GM21619 (cell line): ENCODE measurements around the gene DLGAP1.
A peak's percentile ranks its signal among the peaks of the same experiment; 100 is the strongest.

Experiments used
- ATAC-seq: cut with Tn5 transposase; IDR thresholded peaks from one replicate; pipeline ENCODE4 v1.9.1; 2021; ENCODE audit not compliant: unreplicated experiment

The DLGAP1 gene

DNA sequence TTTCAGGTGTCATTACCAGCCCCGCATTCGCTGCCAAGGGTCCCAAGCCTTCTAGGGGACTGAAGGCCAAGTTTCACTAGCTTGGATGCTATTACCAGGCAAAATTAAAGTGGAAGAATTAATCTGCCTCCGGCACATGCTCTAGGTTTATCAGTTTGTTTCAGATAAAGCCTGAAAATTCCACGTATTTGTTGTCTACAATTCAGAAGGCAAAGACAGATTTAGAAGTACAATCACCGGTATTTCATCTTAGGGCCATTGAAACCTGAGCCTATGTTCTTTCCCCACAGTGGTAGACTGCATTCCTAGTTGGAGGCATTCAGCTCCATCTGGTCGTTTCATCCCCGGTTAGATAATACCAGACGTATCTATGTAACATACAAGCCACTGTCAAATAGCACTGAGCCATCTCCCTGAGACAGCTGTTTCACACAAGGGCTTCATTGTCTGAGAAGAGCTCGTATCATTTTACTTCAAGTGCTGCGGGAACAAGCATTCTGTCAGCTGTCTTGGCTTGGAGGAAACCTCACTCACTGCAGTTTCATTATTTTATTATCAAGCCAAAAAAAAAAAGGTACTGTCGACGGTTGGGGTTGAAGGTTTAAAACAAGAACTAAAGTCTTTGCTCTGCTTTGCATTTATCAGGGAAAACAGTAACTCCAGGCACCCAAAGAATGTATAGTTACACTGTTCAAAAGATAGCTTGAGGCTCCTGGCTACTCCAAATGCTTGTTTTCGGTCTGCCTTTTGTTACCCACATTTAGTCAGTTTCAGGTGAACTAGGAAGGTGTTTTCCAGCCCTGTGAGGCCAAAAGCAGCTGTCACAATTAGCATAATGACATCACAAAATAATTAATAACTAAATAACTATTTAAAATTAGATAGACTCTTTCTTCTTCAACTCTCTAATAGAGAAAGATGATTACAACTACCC is 928.4 kb downstream of the DLGAP1 start:
- peak; percentile 63 for ATAC-seq

DNA sequence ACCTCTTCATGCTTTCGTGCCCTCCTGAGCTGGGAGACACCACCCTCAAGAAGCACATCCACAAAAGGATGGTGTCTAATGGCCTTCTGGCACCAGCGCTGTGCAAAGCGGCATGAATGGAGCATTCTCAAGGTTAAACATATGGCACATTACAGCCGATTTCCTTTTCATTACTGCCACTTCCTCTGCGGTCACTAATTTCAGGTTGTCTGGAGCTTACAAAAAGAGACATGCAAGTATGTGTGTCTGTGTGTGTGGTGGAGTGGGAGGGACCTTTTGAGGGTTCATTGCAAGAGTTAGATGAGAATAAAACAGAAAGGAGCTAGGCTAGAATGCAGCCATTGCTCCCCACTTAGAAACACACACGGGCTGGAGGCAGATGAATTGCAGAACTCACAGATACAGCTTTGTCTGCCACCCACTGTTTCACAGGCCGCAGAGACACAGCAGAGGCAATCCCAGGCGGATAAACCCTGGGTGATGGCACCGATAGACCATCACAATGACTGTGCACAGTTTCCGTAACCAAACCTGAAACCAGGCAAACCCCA is 929.2 kb downstream of the DLGAP1 start:
- peak; percentile 63 for ATAC-seq

DNA sequence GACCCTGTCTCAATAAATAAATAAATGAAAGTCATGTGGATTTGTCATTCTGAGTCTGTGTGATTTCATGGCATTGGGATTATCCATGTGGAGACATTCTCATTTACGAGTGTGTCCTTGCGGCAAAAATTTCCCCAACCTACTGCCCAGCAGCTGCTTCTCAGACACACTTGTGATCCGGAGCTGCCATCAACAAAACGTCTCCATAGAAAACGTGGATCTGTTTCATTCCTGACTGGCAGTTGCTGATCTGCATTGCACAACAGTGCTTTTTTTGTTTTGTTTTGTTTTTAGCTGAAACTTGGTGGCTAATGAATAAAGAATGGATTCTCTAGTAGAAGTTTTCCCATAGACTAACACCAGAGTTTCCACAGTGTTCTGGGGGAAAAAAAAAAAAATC is 930.4 kb downstream of the DLGAP1 start:
- no peak for ATAC-seq

DNA sequence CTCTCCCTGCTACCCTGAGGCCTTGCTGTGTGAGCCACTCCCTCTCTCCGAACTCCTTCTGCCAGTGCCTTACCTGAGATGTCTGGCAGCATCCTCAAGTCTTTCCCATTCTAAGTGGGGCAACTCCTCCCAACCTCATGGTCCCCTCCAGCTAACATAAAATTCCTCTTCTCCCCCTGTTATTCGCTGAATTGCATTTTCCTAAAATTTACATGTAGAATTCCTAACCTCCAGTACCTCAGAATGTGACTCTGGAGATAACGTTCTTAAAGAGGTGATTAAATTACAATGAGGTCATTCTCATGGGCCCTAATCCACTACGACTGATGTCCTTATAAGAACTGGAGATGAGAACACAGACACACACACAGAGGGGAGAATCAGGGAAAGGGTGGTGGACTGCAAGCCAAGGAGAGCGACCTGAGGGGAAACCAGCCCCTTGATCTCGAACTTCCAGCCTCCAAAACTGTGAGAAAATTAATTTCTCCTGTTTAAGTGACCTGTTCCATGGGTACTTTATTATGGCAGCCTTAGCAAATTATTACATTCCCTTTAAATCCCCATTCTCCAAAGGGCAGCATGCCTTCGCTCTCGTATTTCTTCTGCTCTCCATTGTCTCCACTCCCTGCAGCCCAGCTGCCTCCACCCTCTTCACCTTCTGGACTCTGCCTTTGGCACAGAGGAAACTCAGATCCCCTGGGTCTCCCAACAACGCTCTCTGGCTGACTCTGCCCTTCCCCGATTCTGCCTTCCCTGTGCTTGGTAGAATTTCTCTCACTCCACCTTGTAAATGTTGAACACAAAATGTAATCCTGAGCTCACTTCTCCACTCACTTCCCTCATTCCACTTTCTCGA is 934.6 kb downstream of the DLGAP1 start:
- no peak for ATAC-seq

DNA sequence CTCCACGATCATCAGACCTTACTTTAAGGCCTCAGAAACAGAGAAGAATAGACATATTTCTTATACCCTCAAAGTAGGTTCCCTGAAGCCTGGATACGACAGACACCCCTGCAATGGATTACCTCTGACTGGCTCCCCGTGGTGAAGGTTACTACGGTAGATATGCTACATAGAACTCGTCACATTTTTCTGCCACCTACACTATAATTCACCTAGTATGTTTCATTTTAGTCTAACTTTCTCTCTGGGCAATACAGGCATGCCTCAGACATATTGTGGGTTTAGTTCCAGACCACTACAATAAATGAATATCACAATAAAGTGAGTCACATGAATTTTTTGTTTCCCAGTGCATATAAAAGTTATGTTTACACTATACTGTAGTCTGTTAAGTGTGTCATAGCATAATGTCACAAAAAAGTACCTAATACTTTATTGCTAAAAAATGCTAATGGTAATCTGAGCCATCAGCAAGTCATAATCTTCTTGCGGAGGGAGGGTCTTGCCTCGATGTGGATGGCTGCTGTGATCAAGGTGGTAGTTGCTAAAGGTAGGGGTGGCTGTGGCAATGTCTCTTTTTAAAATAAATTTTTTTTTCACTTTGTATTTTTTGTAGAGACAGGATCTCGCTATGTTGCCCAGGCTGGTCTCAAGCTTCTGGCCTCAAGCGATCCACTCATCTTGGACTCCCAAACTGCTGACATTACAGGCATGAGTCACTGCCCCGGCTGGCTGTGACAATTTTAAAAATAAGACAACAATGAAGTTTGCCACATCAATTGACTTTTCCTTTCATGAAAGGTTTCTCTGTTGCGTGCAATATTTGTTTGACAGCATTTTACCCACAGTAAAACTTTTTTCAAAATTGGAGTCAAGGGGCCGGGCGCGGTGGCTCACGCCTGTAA is 940.5 kb downstream of the DLGAP1 start:
- ATAC-seq = no peak

DNA sequence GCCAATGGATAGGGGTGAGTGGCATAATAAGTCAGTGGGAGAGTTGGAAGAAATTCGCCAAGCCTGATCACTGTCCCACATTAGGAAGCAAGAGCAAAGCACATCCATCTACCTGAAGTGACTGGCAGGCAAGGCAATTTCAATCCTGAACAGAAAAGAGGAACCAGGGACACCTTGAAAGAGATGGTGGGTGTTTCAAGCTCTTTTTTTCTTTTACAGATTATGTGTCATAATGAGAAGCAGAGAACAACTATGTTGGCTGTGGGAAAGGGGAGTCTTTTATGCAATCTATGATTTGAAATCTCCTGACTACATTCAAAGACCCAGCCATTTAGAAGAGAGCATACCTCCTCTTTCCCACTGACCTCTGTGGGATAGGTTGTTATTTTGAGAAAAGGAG is 941.6 kb downstream of the DLGAP1 start:
- peak; percentile 55 for ATAC-seq

DNA sequence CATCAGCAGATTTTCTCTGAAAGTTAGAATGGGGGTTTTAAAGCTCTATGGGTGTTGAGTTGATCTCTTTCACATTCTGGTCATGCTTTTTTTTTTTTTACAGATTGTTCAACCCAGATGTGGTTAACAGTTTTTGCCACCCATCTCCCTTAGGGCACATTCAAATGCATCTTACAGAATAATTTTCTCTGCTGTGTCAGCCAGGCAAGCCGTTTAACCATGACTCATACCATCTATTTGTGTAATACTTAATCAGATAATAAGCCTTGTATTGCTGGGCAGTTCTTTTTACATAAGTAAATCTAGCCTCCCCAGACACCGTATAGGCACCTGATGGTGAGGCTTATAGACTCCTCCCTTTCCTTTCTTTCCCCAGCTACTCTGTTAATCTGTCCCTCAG is 943.1 kb downstream of the DLGAP1 start:
- ATAC-seq = peak; percentile 45

DNA sequence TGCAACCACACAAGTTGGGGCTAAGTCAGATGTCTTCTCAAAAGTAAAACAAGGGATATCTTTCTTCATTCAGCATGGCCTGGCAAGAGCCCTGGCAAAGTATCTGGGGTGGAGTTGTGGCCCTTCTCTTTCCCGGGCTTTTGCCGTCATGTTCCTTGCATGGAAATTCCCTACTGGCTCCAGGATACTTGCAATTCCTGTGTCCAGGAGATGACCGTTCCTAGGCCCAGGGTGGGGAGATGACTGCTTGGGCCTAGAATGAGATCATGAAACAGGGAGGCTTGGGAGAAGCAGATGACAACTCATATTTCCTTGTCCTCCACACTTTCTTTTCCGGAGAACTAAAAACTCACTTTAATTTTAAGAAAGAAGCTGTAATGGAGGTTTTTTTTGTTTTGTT is 944.2 kb downstream of the DLGAP1 start:
- ATAC-seq = no peak

DNA sequence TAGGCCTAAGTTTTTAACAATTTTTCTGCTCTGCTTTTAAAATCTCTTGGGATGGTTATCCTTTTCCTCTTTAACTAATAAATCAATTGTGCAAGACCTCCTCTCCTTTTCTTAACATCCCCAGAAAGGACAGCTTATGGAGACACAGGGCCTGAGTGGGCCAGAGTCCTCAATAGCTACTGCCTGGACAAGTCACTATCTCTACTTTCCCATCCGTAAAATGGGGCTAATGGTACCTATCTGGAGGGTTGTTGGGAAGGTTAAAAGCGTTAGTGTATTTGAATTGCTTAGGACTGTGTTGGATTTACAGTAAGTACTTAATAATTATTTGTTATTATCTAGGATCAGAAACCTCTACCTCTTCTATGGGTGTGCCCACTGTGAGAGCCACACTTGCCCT is 945.1 kb downstream of the DLGAP1 start:
- no peak for ATAC-seq

DNA sequence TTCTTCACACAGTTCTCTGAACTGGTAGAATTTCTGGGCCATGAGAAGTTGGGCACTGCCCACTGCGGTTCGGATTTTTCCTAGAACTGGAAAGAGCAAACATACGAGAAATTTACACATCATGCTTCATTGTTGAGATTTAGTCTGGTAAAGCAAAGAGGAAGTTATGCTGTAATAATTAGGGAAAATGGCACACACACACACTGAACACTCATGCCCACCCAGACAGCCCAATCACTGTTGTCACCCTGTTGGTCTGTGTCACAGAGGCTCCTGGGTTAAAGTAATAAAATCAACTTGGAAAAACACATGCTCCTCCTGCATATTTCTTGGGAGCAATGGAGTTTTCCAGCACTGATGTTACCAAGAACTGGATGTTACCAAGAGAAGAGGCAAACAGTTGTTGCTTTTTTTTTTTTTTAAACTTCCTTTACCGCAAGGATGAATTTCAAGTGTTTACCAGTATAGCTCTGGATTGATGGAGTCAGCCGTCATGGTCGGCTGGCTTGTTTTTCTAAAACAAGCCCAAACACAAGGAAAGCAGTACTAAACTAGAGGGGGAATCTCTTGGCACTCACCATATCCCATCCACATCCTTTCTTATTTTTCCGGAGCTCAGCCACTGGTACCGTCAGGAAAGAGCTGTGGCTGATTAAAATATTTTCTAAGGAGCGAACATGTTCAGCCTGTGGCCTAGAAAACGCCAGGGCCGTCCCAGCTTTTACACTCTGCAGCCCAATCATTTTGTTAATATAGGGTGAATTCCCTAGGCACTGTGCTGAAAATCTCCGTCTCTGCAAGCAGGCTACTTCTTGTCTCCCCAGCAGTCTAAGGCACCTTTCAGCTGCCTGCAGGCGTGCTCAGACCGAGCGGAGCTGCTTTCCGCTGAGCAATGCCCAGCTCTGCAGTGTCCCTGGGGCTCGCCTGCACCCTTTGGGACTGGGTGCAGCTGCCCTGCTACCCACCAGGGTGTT is 946.2 kb downstream of the DLGAP1 start:
- no peak for ATAC-seq

DNA sequence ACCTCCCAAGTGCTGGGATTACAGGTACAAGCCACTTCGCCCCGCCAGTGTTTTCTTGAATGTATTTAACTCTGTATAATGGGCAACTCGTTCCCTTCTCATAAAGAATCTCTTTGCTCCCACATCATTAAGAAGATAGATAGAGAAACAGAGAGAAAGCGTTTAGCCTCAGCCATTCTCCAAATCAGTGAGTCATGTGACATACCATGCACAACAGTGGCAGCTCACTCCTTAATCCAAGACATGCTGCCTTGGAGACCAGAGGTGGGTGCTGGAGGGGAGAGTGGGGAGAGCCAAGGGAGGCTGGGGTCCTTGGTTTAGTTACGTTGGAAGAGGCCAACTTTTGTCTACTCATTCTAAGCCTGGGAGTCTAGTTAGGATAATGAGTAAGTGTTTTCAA is 950.5 kb downstream of the DLGAP1 start:
- ATAC-seq = no peak

DNA sequence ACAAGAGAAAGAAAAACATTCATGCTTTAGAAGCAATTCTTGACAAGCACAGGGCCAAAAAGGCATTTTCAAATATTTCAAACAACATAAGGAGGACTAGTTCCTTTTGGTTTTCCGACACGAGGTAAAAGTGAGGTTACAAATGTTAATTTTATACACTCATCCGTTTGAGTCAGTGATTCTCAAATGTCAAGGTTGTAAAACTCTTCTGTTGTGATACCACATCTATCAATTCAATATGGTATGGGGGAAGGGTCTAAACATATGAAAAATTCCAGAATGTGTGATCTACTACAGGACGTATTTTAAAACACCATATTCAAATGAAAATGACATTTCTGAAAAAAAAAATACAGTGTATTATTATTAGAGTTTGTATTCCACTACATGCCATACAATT is 952.5 kb downstream of the DLGAP1 start:
- ATAC-seq = no peak

DNA sequence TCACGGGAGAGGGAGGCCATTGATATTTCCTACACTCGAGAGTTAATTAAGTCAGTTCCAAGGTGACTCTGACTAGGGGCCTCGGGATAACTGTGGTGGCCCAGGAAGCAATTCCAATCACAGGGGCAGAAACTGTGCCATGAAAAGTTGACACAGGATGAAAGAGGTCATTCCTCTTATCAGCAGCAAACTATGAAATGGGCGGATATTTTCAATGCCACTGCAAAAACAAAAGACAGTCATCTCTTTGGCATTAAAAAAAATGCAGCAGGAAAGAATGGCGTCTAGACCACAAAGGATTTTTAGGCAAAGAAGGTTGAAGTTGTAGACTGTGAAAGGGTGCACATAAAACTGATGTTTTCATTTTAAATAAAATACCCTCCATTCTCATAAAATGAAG is 955.1 kb downstream of the DLGAP1 start:
- ATAC-seq = no peak

DNA sequence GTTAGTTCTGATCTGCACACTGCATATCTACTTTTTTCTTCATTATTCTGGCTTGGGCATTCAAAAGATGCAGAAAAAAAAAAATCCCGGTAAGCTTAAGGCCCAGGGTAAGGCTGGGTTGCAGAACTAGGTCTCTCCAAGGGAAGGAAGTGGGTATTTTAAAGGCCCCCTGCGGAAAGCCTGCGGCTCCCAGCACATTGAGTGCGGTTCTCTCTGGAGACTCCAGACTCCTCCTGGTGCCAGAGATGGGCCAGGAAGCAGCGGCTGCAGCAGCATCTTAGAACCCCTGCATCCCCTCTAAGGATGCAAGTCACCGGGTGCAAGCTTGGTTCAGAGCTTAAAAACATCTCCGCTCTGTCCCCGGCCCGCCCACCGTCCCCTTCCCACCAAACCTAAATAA is 955.6 kb downstream of the DLGAP1 start:
- ATAC-seq = no peak

DNA sequence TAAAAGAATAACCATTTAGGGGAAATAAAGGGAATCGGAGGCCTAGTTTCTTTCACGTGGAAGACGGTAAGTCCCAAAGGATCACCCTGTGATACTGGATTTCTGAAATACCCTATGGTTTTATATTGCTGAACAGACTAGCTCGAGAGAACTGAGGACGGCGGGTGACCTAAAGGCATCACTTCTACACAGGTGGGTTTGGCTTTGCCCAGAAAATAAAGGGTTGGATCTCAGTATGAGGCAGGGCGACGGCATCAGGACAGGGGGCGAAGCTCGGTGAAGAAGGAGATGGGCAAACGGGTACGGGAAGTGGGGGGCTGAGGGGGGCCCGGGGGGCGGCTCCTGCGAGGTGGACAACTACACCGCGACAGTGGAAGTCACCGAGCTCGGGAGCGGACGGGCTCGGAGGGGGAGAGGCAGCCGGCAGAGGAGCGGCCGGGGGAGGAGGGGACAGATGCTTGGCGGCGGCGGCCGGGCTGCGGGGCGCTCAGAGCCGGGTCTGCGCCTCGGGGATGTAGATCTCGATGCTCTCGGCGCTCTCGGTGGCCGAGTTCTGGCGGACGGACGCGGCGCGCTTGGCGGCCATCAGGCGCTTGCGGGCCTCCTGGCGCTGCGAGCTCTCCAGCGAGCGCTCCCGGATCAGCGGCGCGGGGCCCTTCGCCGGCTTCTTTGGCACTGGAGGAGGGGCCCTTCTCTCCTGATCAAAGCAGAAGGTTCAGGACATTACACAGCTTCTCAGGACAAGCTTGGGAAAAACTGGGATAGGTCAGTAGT is 956.2 kb downstream of the DLGAP1 start:
- ATAC-seq = no peak

DNA sequence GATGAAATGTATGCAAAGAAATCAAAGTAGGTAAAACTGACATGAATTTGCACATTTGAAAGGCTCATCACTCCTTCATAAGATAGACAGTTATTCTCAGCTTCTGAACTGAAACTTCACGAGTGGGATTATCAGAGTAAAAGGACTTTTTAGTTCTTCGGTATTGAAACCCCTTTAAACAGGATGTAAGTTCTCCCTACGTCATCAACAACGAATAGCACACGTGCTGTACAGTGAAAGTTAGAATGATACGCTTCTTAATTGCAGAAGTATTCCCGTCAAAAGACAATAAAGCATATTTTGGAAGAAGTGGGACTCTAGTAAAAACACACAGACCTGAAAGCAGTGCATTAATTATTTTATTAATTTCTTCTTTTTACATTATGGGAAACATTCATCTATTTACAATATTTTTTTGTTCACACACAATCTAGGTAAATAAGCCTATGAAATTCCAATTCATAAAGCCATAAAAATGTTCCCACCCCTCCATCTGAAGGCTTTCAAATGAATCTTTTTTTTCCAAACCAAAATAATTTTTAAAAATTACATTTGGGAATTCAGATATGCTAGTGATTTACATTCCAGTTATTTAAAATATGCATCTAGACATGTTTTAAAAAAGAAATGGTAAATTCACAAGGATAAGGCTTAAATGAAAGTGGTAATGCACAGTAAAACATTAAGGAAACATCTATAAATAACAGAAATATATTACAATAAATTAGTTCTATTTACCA is 959.2 kb downstream of the DLGAP1 start:
- no peak for ATAC-seq

DNA sequence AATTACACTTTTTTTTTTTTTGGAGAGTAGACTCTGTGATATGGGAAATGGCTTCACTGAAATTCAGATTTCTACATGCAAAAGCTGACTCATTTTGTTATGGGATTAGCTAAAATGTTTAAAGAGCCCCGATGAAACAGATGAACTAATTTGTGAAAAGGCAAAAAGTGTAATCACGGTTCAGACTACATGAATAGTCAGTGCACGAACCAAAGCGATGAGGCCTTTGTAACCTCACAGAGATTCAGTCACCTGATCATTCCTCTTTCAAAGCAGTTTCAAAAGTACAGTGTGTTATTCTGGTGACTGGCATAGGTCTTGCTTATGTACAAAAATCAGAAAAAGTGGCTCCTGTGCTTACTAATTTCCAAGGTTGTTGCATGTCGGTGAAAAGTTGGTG is 960.5 kb downstream of the DLGAP1 start:
- no peak for ATAC-seq

DNA sequence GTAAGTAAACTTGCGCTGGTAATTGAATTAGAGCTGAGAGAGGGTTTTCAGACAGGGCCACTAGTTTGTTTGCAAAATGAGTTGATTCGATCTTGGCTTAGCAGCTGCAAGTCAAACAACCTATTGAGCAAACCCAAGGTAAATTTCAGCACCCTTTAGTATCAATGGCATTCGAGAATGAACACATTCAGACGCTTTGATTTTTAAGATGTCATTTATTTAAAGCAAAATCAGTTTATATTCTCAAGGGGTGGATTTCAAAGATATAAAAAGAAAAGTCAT is 960.9 kb downstream of the DLGAP1 start:
- ATAC-seq = no peak
